WTC11 (cell line): ENCODE data around the gene FNBP1L.

ENCODE experiments used
- IRF2 ChIP-seq: sonication (generic); formaldehyde crosslinking; IDR thresholded peaks from 2 replicates; pipeline ENCODE4 v1.8.0; 2022; ENCODE audit warnings: low read depth, missing genetic modification reagents, borderline replicate concordance
- KAT7 ChIP-seq: sonication (generic); formaldehyde crosslinking; IDR thresholded peaks from 2 replicates; pipeline ENCODE4 v1.8.1; 2023; ENCODE audit warnings: missing genetic modification reagents, mild to moderate bottlenecking, borderline replicate concordance
- NR3C1 ChIP-seq: sonication (generic); formaldehyde crosslinking; conservative IDR thresholded peaks from 2 replicates; pipeline ENCODE4 v1.8.1; 2023; ENCODE audit warnings: low read depth, mild to moderate bottlenecking, missing genetic modification reagents
- SMAD4 ChIP-seq: sonication (generic); formaldehyde crosslinking; IDR thresholded peaks from 2 replicates; pipeline ENCODE4 v1.8.0; 2022; ENCODE audit warnings: mild to moderate bottlenecking, missing genetic modification reagents
- TCF7 ChIP-seq: sonication (generic); formaldehyde crosslinking; IDR thresholded peaks from 2 replicates; pipeline ENCODE4 v1.8.0; 2022; ENCODE audit warnings: mild to moderate bottlenecking, low read depth, missing genetic modification reagents, moderate library complexity
- TF ChIP-seq, protein P1 (sequence below): fragments of 200-600 bp; IDR thresholded peaks from 2 replicates; pipeline ENCODE4 v1.8.0; 2022; ENCODE audit warnings: antibody characterized with exemption
- TF ChIP-seq, protein P2 (sequence below): sonication (generic); formaldehyde crosslinking; IDR thresholded peaks from 2 replicates; pipeline ENCODE4 v1.8.0; 2022; ENCODE audit warnings: mild to moderate bottlenecking, missing genetic modification reagents
- TF ChIP-seq, protein P3 (sequence below): sonication (generic); formaldehyde crosslinking; IDR thresholded peaks from 2 replicates; pipeline ENCODE4 v1.8.1; 2023; ENCODE audit warnings: mild to moderate bottlenecking, moderate library complexity, missing genetic modification reagents
- TF ChIP-seq, protein P4 (sequence below): sonication (generic); formaldehyde crosslinking; IDR thresholded peaks from 2 replicates; pipeline ENCODE4 v1.8.0; 2022; ENCODE audit warnings: mild to moderate bottlenecking, missing genetic modification reagents

GRCh38 chr1:93578433-93578830, 130.5 kb downstream of the FNBP1L start:
- TF ChIP-seq, protein P1, sequence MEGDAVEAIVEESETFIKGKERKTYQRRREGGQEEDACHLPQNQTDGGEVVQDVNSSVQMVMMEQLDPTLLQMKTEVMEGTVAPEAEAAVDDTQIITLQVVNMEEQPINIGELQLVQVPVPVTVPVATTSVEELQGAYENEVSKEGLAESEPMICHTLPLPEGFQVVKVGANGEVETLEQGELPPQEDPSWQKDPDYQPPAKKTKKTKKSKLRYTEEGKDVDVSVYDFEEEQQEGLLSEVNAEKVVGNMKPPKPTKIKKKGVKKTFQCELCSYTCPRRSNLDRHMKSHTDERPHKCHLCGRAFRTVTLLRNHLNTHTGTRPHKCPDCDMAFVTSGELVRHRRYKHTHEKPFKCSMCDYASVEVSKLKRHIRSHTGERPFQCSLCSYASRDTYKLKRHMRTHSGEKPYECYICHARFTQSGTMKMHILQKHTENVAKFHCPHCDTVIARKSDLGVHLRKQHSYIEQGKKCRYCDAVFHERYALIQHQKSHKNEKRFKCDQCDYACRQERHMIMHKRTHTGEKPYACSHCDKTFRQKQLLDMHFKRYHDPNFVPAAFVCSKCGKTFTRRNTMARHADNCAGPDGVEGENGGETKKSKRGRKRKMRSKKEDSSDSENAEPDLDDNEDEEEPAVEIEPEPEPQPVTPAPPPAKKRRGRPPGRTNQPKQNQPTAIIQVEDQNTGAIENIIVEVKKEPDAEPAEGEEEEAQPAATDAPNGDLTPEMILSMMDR: no peak
- TF ChIP-seq, protein P2, sequence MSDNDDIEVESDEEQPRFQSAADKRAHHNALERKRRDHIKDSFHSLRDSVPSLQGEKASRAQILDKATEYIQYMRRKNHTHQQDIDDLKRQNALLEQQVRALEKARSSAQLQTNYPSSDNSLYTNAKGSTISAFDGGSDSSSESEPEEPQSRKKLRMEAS (CRISPR knock-in tag): no peak
- TF ChIP-seq, protein P3, sequence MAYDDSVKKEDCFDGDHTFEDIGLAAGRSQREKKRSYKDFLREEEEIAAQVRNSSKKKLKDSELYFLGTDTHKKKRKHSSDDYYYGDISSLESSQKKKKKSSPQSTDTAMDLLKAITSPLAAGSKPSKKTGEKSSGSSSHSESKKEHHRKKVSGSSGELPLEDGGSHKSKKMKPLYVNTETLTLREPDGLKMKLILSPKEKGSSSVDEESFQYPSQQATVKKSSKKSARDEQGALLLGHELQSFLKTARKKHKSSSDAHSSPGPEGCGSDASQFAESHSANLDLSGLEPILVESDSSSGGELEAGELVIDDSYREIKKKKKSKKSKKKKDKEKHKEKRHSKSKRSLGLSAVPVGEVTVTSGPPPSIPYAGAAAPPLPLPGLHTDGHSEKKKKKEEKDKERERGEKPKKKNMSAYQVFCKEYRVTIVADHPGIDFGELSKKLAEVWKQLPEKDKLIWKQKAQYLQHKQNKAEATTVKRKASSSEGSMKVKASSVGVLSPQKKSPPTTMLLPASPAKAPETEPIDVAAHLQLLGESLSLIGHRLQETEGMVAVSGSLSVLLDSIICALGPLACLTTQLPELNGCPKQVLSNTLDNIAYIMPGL (CRISPR knock-in tag): no peak
- no peak for TF ChIP-seq NR3C1 (CRISPR knock-in tag)
- TF ChIP-seq SMAD4 (CRISPR knock-in tag): no peak
- TF ChIP-seq TCF7 (CRISPR knock-in tag): no peak
- TF ChIP-seq IRF2 (CRISPR knock-in tag): no peak
- no peak for TF ChIP-seq KAT7 (CRISPR knock-in tag)
- TF ChIP-seq, protein P4, sequence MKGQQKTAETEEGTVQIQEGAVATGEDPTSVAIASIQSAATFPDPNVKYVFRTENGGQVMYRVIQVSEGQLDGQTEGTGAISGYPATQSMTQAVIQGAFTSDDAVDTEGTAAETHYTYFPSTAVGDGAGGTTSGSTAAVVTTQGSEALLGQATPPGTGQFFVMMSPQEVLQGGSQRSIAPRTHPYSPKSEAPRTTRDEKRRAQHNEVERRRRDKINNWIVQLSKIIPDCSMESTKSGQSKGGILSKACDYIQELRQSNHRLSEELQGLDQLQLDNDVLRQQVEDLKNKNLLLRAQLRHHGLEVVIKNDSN (CRISPR knock-in tag): no peak
